ENCODE data around the gene PRPF6. TPM values are rescaled to one million over a fixed set of nuclear protein-coding genes. Genes with fewer than 3 reads are reported as not detected.

The PRPF6 gene
- total RNA-seq, 1 donor from 2014 or later = 48.4 TPM

DNA sequence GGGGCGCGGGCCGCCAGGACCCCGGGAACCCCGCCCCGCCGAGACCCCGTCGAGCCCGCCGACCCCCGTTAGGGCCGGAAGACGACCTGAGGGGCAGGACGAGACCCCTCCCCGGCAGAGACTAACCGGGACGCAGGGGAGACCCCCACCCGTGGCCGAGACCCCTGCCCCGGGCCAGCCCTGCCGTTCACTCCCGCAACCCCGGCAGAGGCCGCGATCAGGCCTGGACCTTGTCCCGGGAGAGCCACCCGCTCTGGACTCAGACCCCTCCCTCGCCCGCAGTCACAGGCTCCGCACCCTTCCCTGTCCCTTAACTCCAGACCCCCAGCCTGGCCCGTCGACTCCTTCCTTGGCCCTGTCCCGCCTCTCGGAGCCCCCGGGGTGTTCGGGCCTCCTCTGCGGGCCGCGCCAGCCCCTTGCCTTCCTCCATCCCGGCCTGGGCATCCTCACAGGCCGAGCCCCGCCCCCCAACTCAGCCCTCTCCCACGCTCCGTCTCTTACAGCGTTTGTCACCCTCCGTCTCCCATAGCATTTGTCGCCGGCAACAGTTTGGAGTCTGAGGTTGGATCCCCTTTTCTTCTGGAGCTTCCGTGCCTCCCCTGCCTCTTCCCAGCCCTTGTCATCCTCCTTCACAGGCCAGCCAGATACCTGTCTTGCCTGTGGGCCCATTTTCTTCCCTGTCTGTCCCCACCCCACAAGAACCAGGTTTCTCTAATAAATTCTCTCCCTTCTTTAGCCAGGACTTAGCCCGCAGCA lies 82.6 kb downstream of the PRPF6 start:
- Histone ChIP-seq H3K4me3 (ENCODE audit: low read depth, low read length) (peak overlapping the region; percentile 92), H3K36me3 (ENCODE audit: control insufficient read depth, insufficient read depth, low read length) (no peaks in the 10 kb centered on the region), H3K27me3 (ENCODE audit: control insufficient read depth, insufficient read depth, low read length) (no peaks in the 10 kb centered on the region)
- DNase-seq (ENCODE audit: low read depth) = no peak
- TF ChIP-seq, protein P1, sequence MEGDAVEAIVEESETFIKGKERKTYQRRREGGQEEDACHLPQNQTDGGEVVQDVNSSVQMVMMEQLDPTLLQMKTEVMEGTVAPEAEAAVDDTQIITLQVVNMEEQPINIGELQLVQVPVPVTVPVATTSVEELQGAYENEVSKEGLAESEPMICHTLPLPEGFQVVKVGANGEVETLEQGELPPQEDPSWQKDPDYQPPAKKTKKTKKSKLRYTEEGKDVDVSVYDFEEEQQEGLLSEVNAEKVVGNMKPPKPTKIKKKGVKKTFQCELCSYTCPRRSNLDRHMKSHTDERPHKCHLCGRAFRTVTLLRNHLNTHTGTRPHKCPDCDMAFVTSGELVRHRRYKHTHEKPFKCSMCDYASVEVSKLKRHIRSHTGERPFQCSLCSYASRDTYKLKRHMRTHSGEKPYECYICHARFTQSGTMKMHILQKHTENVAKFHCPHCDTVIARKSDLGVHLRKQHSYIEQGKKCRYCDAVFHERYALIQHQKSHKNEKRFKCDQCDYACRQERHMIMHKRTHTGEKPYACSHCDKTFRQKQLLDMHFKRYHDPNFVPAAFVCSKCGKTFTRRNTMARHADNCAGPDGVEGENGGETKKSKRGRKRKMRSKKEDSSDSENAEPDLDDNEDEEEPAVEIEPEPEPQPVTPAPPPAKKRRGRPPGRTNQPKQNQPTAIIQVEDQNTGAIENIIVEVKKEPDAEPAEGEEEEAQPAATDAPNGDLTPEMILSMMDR (IDR thresholded peaks at IDR 0.05; ENCODE audit: insufficient read depth, low read length, severe bottlenecking) = no peak
- FAIRE-seq = no peak

DNA sequence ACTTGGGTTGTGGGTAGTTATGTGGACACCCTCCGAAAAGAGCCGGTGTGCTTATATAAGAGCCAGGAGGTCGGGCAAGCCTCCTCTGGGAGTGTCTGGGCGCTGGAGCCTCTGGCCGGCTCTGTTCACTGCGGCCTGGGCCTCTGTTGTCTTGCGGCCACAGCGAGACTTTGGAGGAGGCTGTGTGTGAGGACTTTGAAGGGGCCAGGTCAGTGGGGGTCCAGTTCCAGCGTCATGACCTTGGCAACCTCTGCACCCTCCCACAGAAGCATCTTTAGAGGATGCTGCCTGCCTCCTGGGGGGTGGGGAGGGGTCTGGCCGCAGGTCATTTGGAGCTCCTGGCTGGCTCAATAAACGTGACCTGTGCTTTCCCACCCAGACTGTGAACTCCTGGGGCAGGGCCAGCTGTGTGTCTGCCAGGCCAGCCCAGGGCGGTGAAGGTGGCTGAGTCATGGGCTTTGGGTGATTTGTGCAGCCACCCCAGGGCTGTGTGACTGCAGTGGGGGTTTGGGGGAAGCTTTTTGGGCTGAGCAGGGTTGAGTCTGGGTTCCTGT lies 83.3 kb downstream of the PRPF6 start:
- no peak for FAIRE-seq
- no peaks in the 10 kb centered on the region for H3K36me3 ChIP-seq (ENCODE audit: control insufficient read depth, insufficient read depth, low read length)
- TF ChIP-seq, protein P1 (IDR thresholded peaks at IDR 0.05; ENCODE audit: insufficient read depth, low read length, severe bottlenecking) = no peak
- no peaks in the 10 kb centered on the region for H3K27me3 ChIP-seq (ENCODE audit: control insufficient read depth, insufficient read depth, low read length)
- DNase-seq (ENCODE audit: low read depth) = peak; percentile 30
- peak overlapping the region; percentile 92 for H3K4me3 ChIP-seq (ENCODE audit: low read depth, low read length)

DNA sequence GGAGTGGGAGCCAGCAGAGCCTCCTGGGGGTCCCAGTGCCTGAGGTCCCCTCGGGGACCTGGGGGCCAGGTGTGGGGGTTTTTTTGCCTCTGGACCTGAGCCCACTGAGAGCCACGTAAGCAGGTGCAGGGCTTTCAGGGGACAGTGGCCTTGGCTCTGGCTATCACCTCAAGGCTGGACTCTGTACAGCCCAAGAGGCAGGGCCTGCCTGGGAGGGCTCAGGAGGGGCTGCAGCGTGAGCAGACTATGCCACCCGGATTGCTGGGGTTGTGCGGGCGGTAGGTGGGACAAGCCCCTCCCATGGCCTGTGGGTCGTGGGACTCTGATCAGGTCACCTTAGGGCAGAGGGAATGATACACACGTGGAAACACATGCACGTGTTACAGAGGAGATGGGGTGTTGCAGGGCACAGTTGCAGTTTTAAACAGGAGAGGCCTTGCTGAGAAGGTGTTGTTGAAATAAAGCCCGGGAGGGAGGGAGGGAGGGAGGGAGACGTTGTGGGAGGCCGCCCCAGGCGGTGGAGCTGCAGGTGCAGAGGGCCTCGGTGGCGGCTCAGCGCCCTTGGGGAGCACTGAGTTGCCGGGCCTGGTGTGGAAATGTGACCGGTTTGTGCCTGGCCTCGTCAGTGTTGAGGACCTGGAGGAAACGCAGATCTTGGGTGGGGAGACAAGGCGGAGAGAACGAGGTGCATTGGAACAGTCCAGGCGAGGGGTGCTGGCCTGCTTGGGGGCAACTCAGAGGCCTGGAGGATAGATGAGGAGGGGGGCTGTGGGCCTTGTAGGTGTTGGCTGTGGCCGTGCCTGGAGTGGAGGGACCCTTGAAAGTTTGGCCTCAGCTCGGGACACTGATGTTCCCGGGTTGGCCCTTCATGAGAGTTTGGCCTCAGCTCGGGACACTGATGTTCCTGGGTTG lies 84.4 kb downstream of the PRPF6 start:
- Histone ChIP-seq H3K36me3 (ENCODE audit: control insufficient read depth, insufficient read depth, low read length) (no peaks in the 10 kb centered on the region), H3K27me3 (ENCODE audit: control insufficient read depth, insufficient read depth, low read length) (no peaks in the 10 kb centered on the region), H3K4me3 (ENCODE audit: low read depth, low read length) (no peak overlapping the region)
- TF ChIP-seq, protein P1 (IDR thresholded peaks at IDR 0.05; ENCODE audit: insufficient read depth, low read length, severe bottlenecking) = no peak
- FAIRE-seq (no peak), DNase-seq (ENCODE audit: low read depth) (no peak)

DNA sequence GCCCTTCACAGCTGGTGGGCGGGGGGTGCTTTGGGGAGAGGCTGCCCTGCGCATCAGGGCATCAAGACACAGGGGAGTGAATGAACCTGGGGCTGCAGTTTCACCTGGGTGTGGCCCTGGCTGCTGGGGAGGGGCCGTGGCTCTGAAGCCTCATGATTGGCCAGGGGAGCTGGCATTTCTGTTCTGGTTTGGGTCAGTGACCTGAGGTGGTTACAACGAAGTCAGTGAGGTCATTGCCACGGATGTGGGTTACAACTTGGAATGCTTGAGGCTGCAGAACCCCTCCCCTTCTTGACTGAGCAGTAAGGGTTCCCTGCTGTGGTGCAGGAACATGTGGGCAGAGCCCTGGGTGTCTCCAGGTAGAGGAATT lies 85.0 kb downstream of the PRPF6 start:
- H3K27me3 ChIP-seq (ENCODE audit: control insufficient read depth, insufficient read depth, low read length) = no peaks in the 10 kb centered on the region
- H3K36me3 ChIP-seq (ENCODE audit: control insufficient read depth, insufficient read depth, low read length) = no peaks in the 10 kb centered on the region
- DNase-seq (ENCODE audit: low read depth) = peak; percentile 61
- FAIRE-seq = no peak
- TF ChIP-seq, protein P1 (IDR thresholded peaks at IDR 0.05; ENCODE audit: insufficient read depth, low read length, severe bottlenecking) = no peak
- no peak overlapping the region for H3K4me3 ChIP-seq (ENCODE audit: low read depth, low read length)

DNA sequence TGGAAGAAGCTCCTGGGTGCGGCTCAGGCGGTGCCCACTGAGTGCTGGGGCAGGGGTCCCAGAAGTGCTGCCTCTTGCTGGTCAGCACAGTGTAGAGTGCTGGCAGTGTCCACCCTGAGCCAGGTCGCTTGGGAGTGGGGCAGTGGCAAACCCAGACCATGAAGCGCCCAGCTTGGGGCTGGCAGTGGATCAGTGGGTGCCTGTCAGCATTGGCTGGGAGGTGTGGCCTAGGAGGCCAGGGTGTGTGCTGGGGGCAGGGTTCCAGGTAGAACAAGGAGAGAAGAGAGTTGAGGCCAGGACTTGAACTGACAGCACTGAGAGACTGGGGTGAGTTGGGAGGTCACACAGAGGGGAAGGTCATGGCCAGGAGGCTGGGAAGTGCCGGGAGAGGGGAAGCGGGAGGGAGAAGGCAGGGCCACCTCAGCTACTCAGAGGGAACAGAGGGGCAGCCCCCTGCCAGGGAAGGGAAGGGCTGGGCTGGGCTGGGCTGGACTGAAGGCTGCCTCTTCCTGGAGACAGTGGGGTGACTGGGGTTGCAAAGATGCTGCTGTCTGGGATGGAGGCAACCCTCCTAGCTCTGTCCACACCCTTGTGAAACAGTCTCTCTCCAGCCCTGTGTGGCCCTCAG lies 86.2 kb downstream of the PRPF6 start:
- no peaks in the 10 kb centered on the region for H3K36me3 ChIP-seq (ENCODE audit: control insufficient read depth, insufficient read depth, low read length)
- no peak for FAIRE-seq
- no peak overlapping the region for H3K4me3 ChIP-seq (ENCODE audit: low read depth, low read length)
- H3K27me3 ChIP-seq (ENCODE audit: control insufficient read depth, insufficient read depth, low read length) = no peaks in the 10 kb centered on the region
- no peak for DNase-seq (ENCODE audit: low read depth)
- TF ChIP-seq, protein P1 (IDR thresholded peaks at IDR 0.05; ENCODE audit: insufficient read depth, low read length, severe bottlenecking) = no peak
